OCI-LY7 (cell line): Measurements from ENCODE around the gene UGDH. TPM values are rescaled to one million over a fixed set of nuclear protein-coding genes. Genes with fewer than 3 reads are reported as not detected.

Experiments
- BruUV-seq: library from RNA; stranded (reverse); fragments of 400-500 nt; replicated peaks from 2 replicates; lab custom pipeline; 2021; lab: Mats Ljungman, UMichigan
- CTCF ChIA-PET: fragments of 300-600 bp; sonication (Branson Sonifier 250); formaldehyde crosslinking; loops from one replicate; lab custom pipeline; 2022; ENCODE audit warnings: antibody characterized with exemption; ENCODE audit not compliant: unreplicated experiment; lab: Charles Lee
- POLR2A ChIA-PET: fragments of 300-600 bp; sonication (Branson Sonifier 250); formaldehyde crosslinking; loops from one replicate; lab custom pipeline; 2022; ENCODE audit warnings: antibody characterized with exemption; lab: Charles Lee
- DNase-seq: peaks from one replicate; pipeline ENCODE4 v3.0.0-alpha.2; 2015; ENCODE audit warnings: low spot score
- H2AFZ ChIP-seq: fragments of 200-600 bp; sonication (generic), shearing (Covaris generic); 2 replicates; pipeline ENCODE4 v1.6.1; 2014; ENCODE audit warnings: mild to moderate bottlenecking, antibody characterized with exemption, low read length, moderate library complexity
- H3K27ac ChIP-seq: fragments of 200-600 bp; sonication (generic); 2 replicates; pipeline ENCODE4 v1.5.1; 2014; ENCODE audit warnings: mixed run types, low read depth, mild to moderate bottlenecking, moderate library complexity, low read length, inconsistent platforms; ENCODE audit not compliant: poor library complexity, severe bottlenecking
- H3K36me3 ChIP-seq: fragments of 200-600 bp; sonication (generic); 2 replicates; pipeline ENCODE4 v1.6.1; 2014; ENCODE audit warnings: mild to moderate bottlenecking, antibody characterized with exemption, low read length, moderate library complexity, mixed read lengths; ENCODE audit not compliant: insufficient read depth
- H3K4me1 ChIP-seq: fragments of 200-600 bp; sonication (generic); 2 replicates; pipeline ENCODE4 v1.5.1; 2014; ENCODE audit warnings: mild to moderate bottlenecking, low read length; ENCODE audit not compliant: insufficient read depth, poor library complexity, severe bottlenecking
- H3K4me2 ChIP-seq: fragments of 200-600 bp; sonication (generic); 2 replicates; pipeline ENCODE4 v1.6.1; 2014; ENCODE audit warnings: mild to moderate bottlenecking, low read length
- H3K4me3 ChIP-seq: fragments of 200-600 bp; sonication (generic); 2 replicates; pipeline ENCODE4 v1.5.1; 2014; ENCODE audit warnings: mild to moderate bottlenecking, low read depth, low read length; ENCODE audit not compliant: poor library complexity, severe bottlenecking
- H3K79me2 ChIP-seq: fragments of 200-600 bp; sonication (generic); 2 replicates; pipeline ENCODE4 v1.6.1; 2016; ENCODE audit warnings: low read depth, mild to moderate bottlenecking, low read length, moderate library complexity, mixed read lengths; ENCODE audit not compliant: insufficient read depth
- H3K9me2 ChIP-seq: fragments of 200-600 bp; sonication (generic); 2 replicates; pipeline ENCODE4 v1.6.1; 2016; ENCODE audit warnings: mild to moderate bottlenecking, low read length, mixed read lengths; ENCODE audit not compliant: insufficient read depth
- H3K9me3 ChIP-seq: fragments of 200-600 bp; sonication (generic); 2 replicates; pipeline ENCODE4 v1.6.1; 2014; ENCODE audit warnings: mild to moderate bottlenecking, mixed run types, low read length, mixed read lengths
- H4K20me1 ChIP-seq: fragments of 200-600 bp; sonication (generic); 2 replicates; pipeline ENCODE4 v1.6.1; 2014; ENCODE audit warnings: mild to moderate bottlenecking, antibody characterized with exemption, low read length, moderate library complexity, mixed read lengths; ENCODE audit not compliant: insufficient read depth
- EZH2phosphoT487 ChIP-seq: fragments of 200-600 bp; sonication (generic); IDR thresholded peaks from 2 replicates; pipeline ENCODE4 v1.6.1; 2018; ENCODE audit warnings: low read depth, borderline replicate concordance, mild to moderate bottlenecking, mixed run types, antibody characterized with exemption, low read length, moderate library complexity, mixed read lengths
- intact Hi-C: fragments of 100-400 bp; cut with micrococcal nuclease; formaldehyde crosslinking; loops from one replicate; pipeline ENCODE4 v1.10.0; 2022; ENCODE audit not compliant: unreplicated experiment
- total RNA-seq, 2 experiments: library from RNA; depleted of rRNA in 1 of 2; stranded (reverse); fragments of >200 nt in 1 of 2; shearing (Covaris generic) in 1 of 2; gene quantifications; 2 replicates each; pipeline ENCODE4 v1.2.3, GENCODE V29; 2014 to 2022
- TF ChIP-seq, protein P1 (sequence below): fragments of 200-600 bp; sonication (generic); conservative IDR thresholded peaks from 2 replicates; pipeline ENCODE4 v1.5.1; 2014; ENCODE audit warnings: mild to moderate bottlenecking, antibody characterized with exemption, low read length, moderate library complexity, mixed read lengths

Gene UGDH
- total RNA-seq, 2 experiments from 2014 or later: 8.1 to 33.6 TPM

DNA sequence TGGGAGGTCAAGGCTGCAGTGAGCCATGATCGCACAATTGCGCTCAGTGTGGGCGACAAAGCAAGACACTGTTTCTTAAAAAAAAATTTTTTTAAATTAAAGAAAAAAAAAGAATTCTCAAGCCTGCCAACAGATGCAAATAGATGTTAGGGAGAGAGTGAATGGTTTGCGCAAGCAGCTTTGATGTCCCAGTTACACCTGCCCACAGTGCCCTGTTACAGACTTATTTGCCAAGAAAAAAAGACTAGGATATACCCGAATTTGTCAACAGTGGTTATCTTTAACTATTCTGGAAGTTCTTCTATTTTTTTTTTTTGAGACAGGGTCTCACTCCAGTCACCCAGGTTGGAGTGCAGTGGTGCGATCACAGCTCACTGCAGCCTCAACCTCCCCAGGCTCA lies 44.3 kb upstream of the UGDH start:
- POLR2A ChIA-PET: no interaction called here
- DNase-seq: no peak
- Histone ChIP-seq H3K4me2 (no peak overlapping the region), H3K9me3 (no peaks in the 10 kb centered on the region), H3K9me2 (no peaks in the 10 kb centered on the region), H3K79me2 (no peaks in the 10 kb centered on the region), H3K36me3 (no peaks in the 10 kb centered on the region), H3K4me1 (peaks cover 9% of the 10 kb centered on the region), H2AFZ (no peak overlapping the region), H3K27ac (no peak overlapping the region), H3K4me3 (no peak overlapping the region), H4K20me1 (no peaks in the 10 kb centered on the region)
- TF ChIP-seq EZH2phosphoT487: no peak
- TF ChIP-seq, protein P1, sequence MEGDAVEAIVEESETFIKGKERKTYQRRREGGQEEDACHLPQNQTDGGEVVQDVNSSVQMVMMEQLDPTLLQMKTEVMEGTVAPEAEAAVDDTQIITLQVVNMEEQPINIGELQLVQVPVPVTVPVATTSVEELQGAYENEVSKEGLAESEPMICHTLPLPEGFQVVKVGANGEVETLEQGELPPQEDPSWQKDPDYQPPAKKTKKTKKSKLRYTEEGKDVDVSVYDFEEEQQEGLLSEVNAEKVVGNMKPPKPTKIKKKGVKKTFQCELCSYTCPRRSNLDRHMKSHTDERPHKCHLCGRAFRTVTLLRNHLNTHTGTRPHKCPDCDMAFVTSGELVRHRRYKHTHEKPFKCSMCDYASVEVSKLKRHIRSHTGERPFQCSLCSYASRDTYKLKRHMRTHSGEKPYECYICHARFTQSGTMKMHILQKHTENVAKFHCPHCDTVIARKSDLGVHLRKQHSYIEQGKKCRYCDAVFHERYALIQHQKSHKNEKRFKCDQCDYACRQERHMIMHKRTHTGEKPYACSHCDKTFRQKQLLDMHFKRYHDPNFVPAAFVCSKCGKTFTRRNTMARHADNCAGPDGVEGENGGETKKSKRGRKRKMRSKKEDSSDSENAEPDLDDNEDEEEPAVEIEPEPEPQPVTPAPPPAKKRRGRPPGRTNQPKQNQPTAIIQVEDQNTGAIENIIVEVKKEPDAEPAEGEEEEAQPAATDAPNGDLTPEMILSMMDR: no peak
- intact Hi-C loops: no loop called here
- CTCF ChIA-PET: no interaction called here
- no TSS peak for BruUV-seq

DNA sequence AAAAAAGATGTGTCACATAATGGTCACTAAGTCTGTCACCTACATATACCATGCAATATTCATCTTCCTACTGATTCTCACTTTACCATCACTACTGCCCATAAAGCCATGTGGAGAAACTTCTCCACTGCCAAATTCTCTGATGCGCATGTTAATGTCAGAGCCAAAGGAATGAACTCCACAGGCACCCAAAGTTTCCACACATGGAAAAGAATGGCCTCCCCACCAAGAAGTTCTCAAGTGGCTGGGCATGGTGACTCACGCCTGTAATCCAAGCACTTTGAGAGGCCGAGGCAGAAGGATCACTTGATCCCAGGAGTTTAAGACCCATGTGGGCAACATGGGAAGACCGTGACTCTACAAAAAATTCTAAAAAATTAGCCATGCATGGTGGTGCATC lies 43.8 kb upstream of the UGDH start:
- Histone ChIP-seq H3K27ac (no peak overlapping the region), H3K4me3 (no peak overlapping the region), H3K79me2 (no peaks in the 10 kb centered on the region), H3K9me3 (no peaks in the 10 kb centered on the region), H4K20me1 (no peaks in the 10 kb centered on the region), H3K4me2 (no peak overlapping the region), H3K36me3 (no peaks in the 10 kb centered on the region), H3K9me2 (no peaks in the 10 kb centered on the region), H2AFZ (no peak overlapping the region), H3K4me1 (peaks cover 9% of the 10 kb centered on the region)
- CTCF ChIA-PET: no interaction called here
- intact Hi-C loops: no loop called here
- BruUV-seq: no TSS peak
- DNase-seq: no peak
- POLR2A ChIA-PET: no interaction called here
- TF ChIP-seq, protein P1: no peak
- TF ChIP-seq EZH2phosphoT487: no peak

DNA sequence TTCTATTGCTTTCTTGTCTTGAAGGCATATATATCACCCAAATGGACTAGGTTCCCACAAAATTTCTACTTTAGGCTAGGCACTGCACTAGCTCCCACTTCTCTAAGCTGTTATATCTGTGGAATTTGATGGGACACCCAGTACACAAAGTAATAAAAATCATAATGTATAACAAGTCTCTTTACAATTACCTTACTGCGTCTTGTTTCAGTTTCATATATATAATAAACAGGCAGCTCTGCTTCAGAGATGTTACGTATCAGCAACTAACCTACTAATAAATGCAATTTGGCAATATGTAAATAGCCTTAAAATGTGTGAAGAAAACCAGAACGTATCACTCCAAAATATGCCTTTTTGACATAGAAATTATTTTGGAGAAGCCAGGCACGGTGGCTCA lies 42.0 kb upstream of the UGDH start:
- no peak for DNase-seq
- peaks cover 9% of the 10 kb centered on the region for H3K4me1 ChIP-seq
- peak overlapping the region; percentile 82 for H2AFZ ChIP-seq
- no peak overlapping the region for H3K27ac ChIP-seq
- ChIA-PET POLR2A (interaction anchor here (0.6 to 1.3 kb wide), 8 partner anchors 12 to 620 kb away, joined by 3 to 6 read pairs (median 4); no protein-coding TSS in a partner anchor), CTCF (no interaction called here)
- H3K9me2 ChIP-seq: no peaks in the 10 kb centered on the region
- peak overlapping the region; percentile 52 for H3K4me3 ChIP-seq
- H4K20me1 ChIP-seq: no peaks in the 10 kb centered on the region
- no peaks in the 10 kb centered on the region for H3K36me3 ChIP-seq
- no peaks in the 10 kb centered on the region for H3K9me3 ChIP-seq
- no peak for TF ChIP-seq EZH2phosphoT487
- TF ChIP-seq, protein P1: no peak
- peak overlapping the region; percentile 75 for H3K4me2 ChIP-seq
- intact Hi-C loops: no loop called here
- H3K79me2 ChIP-seq: no peaks in the 10 kb centered on the region
- BruUV-seq: no TSS peak
